ENCODE data around the gene GRPEL1. TPM values are rescaled to one million over a fixed set of nuclear protein-coding genes. Genes with fewer than 3 reads are reported as not detected.

Gene GRPEL1
- polyA plus RNA-seq, 1 experiment, result 39.4 TPM

GRCh38 chr4:7051905-7052304 is 16.0 kb downstream of the GRPEL1 start:
- CTCF ChIA-PET, result no interaction called here
- H3K4me3 ChIP-seq (ENCODE audit: low read depth, low read length), result no peak overlapping the region
- peaks cover 14% of the 10 kb centered on the region for H3K9me3 ChIP-seq (ENCODE audit: control insufficient read depth, insufficient read depth, low read length)
- POLR2A ChIA-PET, result no interaction called here
- TF ChIP-seq, protein P1, sequence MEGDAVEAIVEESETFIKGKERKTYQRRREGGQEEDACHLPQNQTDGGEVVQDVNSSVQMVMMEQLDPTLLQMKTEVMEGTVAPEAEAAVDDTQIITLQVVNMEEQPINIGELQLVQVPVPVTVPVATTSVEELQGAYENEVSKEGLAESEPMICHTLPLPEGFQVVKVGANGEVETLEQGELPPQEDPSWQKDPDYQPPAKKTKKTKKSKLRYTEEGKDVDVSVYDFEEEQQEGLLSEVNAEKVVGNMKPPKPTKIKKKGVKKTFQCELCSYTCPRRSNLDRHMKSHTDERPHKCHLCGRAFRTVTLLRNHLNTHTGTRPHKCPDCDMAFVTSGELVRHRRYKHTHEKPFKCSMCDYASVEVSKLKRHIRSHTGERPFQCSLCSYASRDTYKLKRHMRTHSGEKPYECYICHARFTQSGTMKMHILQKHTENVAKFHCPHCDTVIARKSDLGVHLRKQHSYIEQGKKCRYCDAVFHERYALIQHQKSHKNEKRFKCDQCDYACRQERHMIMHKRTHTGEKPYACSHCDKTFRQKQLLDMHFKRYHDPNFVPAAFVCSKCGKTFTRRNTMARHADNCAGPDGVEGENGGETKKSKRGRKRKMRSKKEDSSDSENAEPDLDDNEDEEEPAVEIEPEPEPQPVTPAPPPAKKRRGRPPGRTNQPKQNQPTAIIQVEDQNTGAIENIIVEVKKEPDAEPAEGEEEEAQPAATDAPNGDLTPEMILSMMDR (IDR thresholded peaks at IDR 0.05; ENCODE audit: low read depth, low read length), result no peak
- H3K27ac ChIP-seq (ENCODE audit: low read depth, low read length), result no peak overlapping the region
- no peaks in the 10 kb centered on the region for H3K27me3 ChIP-seq (ENCODE audit: control insufficient read depth, insufficient read depth, low read length)
- no peak for DNase-seq (ENCODE audit: low read depth, low spot score)

DNA sequence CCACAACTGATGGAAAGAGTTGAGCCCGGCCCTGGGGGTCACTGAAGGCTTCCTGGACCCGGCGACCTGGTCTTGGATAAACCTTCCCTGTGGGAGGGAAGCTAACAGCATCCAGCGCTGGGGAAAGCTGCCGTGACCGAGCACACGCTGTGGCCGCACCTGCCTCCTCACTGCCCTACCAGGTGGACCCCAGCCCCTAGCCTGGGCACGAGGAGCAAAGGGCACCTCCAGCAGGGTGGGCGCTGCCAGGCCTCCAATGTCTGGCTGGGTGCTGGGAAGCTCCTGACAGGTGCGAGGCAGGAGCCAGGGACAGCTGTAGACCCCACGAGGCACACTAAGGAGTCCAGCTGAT is 16.7 kb downstream of the GRPEL1 start:
- Histone ChIP-seq H3K27ac (ENCODE audit: low read depth, low read length) (no peak overlapping the region), H3K4me3 (ENCODE audit: low read depth, low read length) (no peak overlapping the region), H3K27me3 (ENCODE audit: control insufficient read depth, insufficient read depth, low read length) (no peaks in the 10 kb centered on the region), H3K9me3 (ENCODE audit: control insufficient read depth, insufficient read depth, low read length) (peaks cover 14% of the 10 kb centered on the region)
- CTCF ChIA-PET, result no interaction called here
- TF ChIP-seq, protein P1 (IDR thresholded peaks at IDR 0.05; ENCODE audit: low read depth, low read length), result no peak
- POLR2A ChIA-PET, result interaction anchor here (0.5 kb wide), 1 partner anchor 23 kb away, joined by 3 read pairs; no protein-coding TSS in a partner anchor
- DNase-seq (ENCODE audit: low read depth, low spot score), result no peak

GRCh38 chr4:7050481-7051143 is 17.3 kb downstream of the GRPEL1 start:
- Histone ChIP-seq H3K27me3 (ENCODE audit: control insufficient read depth, insufficient read depth, low read length) (no peaks in the 10 kb centered on the region), H3K4me3 (ENCODE audit: low read depth, low read length) (no peak overlapping the region), H3K9me3 (ENCODE audit: control insufficient read depth, insufficient read depth, low read length) (peaks cover 14% of the 10 kb centered on the region), H3K27ac (ENCODE audit: low read depth, low read length) (no peak overlapping the region)
- ChIA-PET POLR2A (interaction anchor here (0.5 kb wide), 1 partner anchor 22 kb away, joined by 3 read pairs; no protein-coding TSS in a partner anchor), CTCF (no interaction called here)
- TF ChIP-seq, protein P1 (IDR thresholded peaks at IDR 0.05; ENCODE audit: low read depth, low read length), result no peak
- no peak for DNase-seq (ENCODE audit: low read depth, low spot score)

GRCh38 chr4:7049739-7050138 is 18.1 kb downstream of the GRPEL1 start:
- ChIA-PET POLR2A (no interaction called here), CTCF (no interaction called here)
- TF ChIP-seq, protein P1 (IDR thresholded peaks at IDR 0.05; ENCODE audit: low read depth, low read length), result no peak
- Histone ChIP-seq H3K27me3 (ENCODE audit: control insufficient read depth, insufficient read depth, low read length) (no peaks in the 10 kb centered on the region), H3K4me3 (ENCODE audit: low read depth, low read length) (no peak overlapping the region), H3K9me3 (ENCODE audit: control insufficient read depth, insufficient read depth, low read length) (peaks cover 13% of the 10 kb centered on the region), H3K27ac (ENCODE audit: low read depth, low read length) (no peak overlapping the region)
- no peak for DNase-seq (ENCODE audit: low read depth, low spot score)

DNA sequence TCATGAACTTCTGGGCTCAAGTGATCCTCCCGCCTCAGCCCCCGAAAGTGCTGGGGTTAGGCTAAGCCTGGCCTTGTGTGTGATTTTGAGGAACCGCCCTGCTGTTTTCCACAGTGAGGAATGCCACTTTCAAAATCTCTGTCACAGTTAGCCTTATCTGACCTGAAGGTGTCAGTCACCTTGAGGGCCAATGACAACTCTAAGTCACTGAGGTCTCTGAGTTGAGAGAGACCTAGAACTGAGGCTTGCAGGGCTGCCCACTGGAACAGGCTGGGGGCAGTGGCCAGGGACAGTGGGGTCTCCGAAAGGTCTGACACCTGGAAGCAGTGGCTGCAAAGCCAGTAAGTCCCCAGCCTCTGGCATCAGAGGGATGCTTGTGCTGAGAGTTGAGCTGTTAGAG is 18.6 kb downstream of the GRPEL1 start:
- POLR2A ChIA-PET, result no interaction called here
- Histone ChIP-seq H3K27ac (ENCODE audit: low read depth, low read length) (no peak overlapping the region), H3K4me3 (ENCODE audit: low read depth, low read length) (no peak overlapping the region), H3K27me3 (ENCODE audit: control insufficient read depth, insufficient read depth, low read length) (no peaks in the 10 kb centered on the region), H3K9me3 (ENCODE audit: control insufficient read depth, insufficient read depth, low read length) (peaks cover 9% of the 10 kb centered on the region)
- CTCF ChIA-PET, result no interaction called here
- TF ChIP-seq, protein P1 (IDR thresholded peaks at IDR 0.05; ENCODE audit: low read depth, low read length), result no peak
- DNase-seq (ENCODE audit: low read depth, low spot score), result no peak

All from AG04450 (cell line).